HG02970 (cell line): ENCODE data around the gene CCL2.

ENCODE experiments used
- ATAC-seq: cut with Tn5 transposase; IDR thresholded peaks from one replicate; pipeline ENCODE4 v1.9.1; 2021; ENCODE audit warnings: mild to moderate bottlenecking, moderate library complexity, moderate number of reproducible peaks; ENCODE audit not compliant: unreplicated experiment, low FRiP score

The CCL2 gene

DNA sequence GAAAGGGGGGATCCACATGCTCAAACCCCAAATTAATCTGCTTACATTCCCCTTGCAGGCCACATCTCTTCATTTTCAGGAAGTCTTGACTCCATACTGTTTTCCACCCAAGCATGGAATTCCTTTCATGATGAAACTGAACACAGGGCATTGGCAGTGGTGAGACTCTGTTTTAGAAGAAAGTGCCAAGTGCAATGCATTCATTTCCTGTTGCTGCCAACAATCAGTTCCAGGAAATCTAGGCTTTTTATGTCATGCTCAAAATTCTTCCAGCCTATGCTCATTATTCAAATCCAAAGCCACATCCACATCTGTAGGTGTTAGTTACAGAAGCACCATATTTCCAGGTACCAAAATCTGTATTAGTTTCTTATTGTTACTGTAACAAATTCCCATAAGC, 4.1 kb downstream of the CCL2 start:
- no peak for ATAC-seq

DNA sequence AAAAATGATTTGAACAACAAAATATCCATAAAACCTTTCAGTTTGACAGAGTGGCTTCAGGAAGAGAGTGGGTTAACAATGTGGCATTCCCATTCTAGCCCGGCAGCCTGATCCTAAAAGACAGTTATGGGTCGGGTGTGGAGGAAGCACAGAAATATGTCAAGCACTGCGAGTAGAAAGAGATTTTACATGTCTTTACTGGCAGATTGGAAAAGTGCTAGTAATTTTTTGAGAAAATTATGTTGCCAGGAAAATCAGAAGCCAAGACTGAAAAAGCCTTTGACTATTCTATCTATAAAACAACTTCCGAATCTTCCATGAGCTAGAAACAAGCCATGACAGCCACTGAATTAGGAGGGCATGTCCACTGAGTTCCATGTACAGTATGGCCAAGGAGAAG, 5.8 kb downstream of the CCL2 start:
- no peak for ATAC-seq

DNA sequence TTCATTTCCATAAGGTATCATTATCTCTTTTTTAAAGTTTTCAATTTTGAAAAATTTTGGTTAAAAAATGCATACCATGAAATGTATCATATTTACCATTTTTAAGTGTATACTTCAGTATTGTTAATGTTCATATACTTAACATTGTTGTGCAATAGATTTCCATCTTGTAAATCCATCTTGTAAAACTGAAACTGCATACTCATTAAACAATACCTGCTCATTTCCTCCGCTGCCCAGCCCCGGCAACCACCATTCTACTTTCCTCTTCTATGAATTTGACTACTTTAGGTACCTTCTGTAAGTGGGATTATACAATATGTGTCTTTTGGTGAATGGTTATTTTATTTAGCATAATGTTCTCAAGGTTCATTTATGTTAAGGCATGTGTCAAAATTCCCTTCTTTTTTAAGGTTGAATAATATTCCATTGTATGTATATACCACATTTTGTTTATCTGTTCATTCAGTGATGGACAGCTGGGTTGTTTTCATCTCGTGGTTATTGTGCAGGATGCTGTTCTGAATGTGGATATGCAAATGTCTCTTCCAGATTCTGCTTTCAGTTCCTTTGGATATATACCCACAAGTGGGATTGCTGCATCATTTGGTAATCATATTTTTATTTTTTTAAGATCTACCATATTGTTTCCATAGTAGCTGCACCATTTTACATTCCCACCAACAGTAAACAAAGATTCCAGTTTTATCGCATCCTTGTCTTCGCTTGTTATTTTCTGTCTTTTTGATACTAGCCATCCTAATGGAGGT, 6.7 kb downstream of the CCL2 start:
- ATAC-seq = no peak

DNA sequence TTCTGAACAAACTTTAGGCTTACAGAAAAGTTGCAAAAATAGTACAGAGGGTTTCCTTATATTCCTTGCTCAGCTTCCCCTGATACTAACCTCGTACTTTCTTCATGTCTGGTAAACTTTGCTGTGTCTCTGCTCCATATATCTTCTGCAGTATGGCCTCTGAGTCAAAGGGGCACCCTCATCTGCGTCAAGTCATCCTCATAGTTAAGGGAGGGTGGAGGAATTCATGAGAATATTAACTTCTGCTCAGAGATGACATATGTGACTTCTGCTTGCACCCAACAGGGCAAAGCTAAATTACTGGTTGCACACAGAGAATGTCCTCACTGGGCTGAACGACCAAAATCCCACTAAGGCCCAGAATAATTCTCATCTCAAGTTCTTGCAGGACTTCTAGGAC, 10.6 kb downstream of the CCL2 start:
- no peak for ATAC-seq

DNA sequence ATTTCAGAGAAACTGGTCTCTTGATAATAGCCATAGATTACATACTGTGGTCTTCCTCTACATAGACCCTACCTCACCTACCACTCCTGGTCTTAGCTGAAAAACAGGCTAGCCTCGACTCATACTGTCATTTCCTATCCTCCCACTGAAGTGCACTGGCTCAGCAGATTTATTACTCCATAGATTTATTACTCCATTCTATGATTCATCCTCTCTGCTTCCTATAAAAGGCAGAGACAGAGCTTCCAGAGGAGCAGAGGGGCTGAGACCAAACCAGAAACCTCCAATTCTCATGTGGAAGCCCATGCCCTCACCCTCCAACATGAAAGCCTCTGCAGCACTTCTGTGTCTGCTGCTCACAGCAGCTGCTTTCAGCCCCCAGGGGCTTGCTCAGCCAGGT, 14.9 kb downstream of the CCL2 start, which contains the start of gene CCL7:
Gene CCL7 (plus strand): TSS at position 253 of the 400 bp plus-strand sequence. CDS start 70 bp downstream, at position 323.
- ATAC-seq = no peak

DNA sequence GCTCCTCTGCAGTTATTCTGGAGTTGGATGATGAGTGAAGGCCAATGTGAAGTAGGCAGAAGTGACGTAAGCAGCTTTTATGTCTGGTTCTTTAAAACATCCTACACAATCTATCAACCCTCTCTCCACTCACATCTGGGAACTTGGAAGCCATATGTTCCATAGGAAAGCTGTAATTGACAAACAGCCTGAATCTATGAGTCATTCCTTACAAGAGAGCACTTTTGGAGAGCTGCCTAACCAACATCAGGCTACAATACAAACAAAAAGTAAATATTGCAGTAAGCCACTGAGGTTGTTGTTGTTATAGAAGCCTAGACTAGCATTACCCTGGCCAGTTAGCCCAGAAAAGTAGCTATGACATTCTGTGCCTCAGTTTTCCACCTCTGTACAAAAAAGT, 20.8 kb downstream of the CCL2 start:
- no peak for ATAC-seq

DNA sequence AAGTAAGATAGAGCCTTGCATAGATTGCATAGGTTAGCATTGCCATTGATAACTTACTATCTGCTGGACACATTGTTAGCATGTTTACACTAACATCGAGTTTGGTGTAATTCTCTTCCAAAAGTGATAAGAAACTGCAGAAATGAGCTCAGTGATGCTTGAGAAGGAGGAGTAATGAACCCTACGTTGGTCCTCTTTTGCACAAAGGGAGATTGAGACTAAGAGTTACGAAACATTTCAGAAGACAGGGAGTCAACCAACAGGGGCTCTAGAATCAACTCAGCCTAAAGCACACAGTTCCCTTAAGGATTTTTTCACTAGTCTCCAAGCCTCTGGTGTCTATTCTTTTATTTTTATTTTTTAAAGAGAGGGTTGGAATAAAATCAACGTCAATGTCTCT, 21.7 kb downstream of the CCL2 start:
- ATAC-seq = no peak

DNA sequence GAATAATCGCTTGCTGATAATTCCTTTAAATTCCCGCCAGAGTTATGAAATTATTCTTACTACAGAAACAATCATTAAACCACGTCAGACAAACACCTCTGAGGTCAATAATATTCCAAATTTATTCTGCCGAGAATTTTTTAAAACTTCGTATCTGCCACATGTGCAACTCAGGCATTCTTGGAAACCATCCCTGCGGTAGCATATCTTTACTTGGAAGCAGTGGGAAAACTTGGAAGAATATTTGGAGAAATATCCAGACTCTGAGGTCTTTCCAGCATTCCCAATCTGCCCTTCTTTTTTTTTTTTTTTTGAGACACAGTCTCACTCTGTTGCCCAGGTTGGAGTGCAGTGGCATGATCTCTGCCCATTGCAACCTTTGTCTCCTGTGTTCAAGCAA, 28.5 kb downstream of the CCL2 start:
- ATAC-seq = no peak

DNA sequence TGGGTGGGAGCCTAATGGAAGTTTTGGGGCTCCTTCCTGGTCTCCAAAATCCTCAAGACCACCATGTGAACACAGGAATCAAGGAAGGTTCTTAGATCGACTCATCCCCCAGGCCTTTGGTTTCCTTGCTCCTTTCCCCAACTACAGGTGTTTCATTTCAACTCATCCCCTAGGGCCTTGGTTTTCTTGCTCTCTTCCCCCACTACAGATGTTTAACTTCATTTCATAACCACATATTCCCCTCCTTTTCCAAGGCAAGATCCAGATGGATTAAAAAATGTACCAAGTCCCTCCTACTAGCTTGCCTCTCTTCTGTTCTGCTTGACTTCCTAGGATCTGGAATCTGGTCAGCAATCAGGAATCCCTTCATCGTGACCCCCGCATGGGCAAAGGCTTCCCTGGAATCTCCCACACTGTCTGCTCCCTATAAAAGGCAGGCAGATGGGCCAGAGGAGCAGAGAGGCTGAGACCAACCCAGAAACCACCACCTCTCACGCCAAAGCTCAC, 30.3 kb downstream of the CCL2 start, which contains the start of gene CCL11:
Gene CCL11 (plus strand): TSS at position 457 of the 507 bp plus-strand sequence. CDS start 67 bp downstream, outside the sequence.
- no peak for ATAC-seq

DNA sequence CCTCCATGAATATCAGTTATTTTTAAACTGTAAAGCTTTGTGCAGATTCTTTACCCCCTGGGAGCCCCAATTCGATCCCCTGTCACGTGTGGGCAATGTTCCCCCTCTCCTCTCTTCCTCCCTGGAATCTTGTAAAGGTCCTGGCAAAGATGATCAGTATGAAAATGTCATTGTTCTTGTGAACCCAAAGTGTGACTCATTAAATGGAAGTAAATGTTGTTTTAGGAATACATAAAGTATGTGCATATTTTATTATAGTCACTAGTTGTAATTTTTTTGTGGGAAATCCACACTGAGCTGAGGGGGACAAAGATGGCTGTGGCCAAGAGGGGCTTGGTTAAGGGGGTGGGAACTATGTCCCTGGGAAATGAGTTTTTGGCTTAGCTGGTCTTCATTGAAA, 32.8 kb downstream of the CCL2 start:
- no peak for ATAC-seq

DNA sequence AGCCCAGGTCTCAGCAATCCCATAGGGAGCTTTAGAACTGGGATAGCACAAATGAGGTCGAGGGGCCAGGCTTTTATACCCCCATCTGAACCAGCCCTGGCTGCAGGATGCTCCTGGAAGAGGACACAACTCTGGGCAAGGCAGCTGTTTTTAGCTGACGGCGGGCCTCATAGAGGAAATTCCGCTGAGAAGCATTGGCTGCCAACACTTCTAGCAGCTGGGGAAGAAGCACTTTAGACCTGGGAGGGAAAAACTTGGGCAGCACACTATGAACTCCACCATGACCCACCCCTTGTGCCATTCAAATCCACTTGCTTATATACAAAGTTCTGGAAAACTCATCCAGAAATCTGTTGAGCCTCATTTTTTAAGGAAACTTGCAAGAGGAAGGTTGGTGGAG, 35.5 kb downstream of the CCL2 start:
- no peak for ATAC-seq

DNA sequence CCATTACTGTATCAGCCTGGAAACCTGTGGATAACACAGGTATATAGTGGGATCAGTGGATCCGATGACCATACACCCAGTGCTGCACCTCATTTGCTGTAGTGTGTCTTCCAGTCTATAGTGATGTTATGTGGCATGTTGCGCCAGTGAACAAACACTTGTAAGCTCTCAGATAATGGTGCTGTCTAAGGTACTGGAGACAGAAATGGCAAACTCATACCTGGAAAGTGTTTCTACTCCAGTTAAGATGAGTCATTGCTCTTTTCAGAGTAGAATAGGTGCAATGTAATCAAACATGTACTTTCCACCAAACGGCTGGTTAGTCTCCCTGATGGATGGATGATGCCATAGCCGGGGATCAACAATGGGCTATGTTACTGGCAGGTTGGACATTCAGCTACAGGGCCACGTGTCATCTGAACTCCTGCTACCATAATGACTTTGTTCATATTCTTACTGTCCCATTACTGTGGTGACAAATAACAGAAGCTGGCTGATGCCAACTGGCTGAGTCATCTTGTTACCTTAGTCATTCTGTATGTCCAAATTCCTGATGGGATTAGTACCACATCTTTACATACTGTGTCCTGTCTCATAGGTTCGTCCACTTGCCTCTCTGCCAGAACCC, 36.8 kb downstream of the CCL2 start:
- ATAC-seq = no peak

DNA sequence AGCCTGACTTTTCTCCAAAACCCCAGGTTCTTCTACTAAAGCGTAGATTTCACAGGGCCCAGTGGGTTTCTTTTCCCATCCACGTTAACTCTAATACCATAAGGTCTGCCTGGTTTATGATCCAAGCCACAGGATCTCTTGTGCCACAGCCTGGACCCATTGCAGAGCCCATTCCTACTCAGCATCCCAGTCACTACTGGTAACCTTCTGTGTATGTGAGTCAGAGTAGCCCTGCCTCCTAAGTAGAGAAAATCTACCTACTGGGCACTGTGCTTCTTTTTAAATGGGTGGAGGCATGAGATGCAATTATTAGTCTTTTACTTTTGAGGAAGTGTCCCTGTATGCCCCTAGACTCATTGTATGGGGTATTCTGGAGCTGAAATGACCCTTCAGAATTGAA, 43.9 kb downstream of the CCL2 start:
- ATAC-seq = no peak

DNA sequence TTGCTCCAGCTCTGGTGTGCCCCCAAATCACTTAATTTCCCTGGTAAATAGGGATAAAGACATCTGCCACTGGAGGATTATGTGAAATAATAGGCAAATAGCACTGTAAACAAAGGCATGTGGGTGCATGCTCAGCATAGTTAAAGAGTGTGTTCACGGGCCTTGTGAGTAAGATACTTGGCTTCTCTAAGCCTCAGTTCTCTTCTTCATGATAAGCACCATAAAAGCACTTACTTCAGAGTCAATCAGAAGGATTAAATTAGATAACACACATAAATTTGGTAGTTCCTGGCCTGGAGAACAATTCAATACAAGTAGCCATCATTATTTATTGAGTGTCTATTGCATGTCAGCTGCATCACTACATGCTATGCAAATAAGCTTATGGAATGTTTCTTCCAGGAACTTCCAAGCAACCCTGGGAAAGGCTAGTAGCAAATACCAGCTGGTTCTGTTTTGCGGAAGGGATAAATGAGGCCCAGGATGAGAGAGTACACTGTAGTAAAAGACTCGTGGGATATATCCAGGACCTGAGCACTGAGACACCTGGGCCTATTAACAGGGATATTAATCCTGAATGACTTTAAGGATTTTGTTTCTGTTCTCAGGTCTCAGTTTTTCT, 45.0 kb downstream of the CCL2 start:
- no peak for ATAC-seq

DNA sequence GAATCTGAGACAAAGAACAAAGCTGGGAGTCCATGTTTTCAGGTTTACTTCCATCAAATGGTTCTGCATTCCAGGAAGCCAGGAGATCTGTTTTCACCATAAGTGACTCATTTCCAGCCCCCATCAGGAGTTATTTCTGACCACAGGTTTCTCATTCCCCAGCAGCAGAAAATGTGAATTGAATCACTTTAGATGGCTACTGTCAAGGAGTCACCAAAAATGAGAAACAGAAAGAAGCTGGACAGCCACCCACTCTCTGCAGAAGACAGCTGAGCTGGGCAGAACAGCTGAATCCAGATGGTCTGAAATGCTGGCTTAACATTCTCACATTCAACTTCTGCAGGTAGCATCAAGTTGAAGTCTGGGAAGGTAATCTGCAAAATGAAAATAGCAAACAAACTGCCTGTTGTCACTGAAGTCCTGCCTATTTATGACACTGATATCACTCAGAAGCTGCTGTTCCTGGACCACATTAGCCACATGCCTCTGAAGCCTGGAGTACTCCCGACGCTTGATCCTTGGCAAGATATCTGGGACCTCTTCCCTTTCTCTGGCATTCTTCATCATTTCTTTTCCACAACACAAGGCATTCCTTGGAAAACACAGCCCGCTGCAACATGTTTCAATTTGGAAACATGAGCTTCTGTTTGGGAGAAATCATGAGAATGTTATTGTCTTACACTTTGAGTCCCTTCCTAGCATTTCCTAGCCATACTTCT, 45.7 kb downstream of the CCL2 start:
- ATAC-seq = no peak

DNA sequence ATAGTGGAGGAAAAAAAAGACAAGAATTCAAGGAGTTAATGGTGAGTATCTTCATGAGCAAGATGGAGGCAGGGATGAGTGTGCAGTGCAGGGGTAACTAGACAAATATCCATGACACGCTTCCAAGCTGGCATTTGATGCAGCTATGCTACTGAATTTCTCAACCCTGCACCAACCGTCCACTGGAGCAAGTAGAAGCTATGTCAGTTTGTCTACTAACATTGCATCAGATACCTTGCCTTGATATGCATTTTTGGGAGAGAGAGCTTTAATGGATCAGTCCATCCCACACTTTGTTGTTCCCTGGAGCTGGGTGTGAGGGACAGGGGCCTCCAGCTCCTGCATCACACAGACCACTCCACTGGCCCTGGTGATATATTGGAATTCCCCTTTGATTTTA, 46.9 kb downstream of the CCL2 start:
- ATAC-seq = no peak

DNA sequence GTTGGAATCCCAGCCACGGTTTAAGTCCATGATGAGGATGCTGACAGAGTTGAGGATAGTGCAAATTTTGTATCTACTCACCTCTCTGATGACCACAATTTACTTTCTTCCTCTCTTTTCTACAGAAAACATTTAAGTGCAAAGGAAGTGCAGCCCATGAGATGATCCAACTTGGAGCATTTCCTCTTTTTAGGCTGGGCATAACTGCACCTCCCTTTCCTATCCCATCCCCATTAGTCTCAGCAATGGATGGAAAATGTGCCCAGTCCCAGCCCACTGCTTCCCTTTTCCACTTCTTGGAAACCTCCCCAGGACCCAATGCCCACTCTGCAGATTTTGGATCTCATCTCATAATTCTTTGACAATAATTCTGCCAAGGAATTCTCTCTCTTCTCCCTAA, 47.6 kb downstream of the CCL2 start:
- ATAC-seq = no peak

DNA sequence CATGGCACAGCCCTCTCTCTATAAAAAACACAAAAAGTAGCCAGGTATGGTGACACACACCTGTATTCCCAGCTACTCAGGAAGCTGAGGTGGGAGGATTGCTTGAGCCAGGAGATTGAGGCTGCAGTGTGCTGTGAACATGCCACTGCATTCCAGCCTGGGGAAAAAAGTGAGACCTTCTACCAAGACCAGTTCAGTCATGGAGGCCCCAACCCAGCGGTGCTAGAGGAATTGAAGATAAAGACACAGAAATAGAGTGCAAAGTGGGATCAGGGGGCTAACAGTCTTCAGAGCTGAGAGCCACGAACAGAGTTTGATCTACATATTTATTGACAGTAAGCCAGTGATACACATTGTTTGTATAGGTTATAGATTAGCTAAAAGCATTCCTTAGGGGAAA, 48.5 kb downstream of the CCL2 start:
- ATAC-seq = no peak

DNA sequence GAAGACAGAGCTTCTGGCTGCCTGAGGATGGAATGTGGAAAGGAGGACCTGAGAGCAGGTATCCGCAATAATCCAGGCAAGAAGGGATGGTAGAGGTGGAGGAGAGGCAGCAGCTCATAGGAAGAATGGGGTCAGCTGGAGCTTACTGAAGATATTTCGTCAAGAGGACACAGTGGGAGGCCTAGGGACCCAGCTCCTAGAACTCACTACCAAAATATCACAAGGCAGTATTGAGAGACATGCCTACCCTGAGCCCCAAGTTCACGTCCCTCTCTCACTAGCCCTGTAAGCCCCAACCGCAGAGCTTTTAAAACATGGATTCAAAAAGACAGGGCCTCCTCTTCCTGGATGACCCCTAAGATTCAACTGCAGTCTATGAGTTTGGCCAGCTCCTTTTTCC, 50.0 kb downstream of the CCL2 start:
- ATAC-seq = no peak

DNA sequence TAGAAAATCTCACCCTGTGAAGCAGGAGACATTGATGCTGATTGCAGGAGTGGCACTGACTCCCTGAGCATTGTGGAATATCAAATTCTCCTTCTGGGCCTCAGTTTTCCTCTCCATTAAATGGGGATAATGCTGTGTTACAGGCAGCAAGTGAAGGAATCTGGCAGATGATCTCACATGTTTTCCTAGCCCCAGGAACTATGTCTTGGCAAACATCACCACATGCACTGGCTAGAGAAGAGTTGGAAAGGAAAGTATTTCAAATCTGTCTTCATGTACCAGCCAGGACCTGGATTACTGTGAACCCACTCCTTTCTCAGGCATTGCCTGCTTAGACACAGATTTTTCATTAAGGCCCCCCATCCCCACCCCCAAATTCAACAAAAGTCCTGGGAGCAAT, 50.5 kb downstream of the CCL2 start:
- ATAC-seq = no peak

DNA sequence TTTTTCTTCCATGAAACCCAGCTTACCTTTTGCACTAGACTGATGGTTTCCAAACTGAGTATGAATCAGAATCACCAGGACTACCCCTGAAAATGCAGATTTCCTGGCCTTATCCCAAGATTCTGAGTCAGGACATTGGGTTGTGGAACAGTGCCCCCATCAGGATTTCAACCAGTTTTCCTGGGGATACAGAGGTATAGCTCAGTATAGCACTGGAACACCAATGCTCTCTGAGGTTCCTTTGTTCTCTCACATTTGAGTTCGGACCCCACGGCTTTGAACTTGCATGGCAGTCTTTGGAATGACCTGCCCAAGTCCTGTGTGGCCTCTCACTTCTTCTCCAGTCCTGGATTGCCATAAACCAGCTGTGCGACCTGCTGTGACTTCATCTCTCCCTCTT, 51.4 kb downstream of the CCL2 start:
- ATAC-seq = no peak
